IPS-15b (cell line): ENCODE data around the gene LTBR.

ENCODE experiments used
- H3K27me3 ChIP-seq: one replicate; pipeline ENCODE4 v1.6.1; 2013; ENCODE audit warnings: low read length; ENCODE audit not compliant: control insufficient read depth, insufficient read depth
- H3K36me3 ChIP-seq: one replicate; pipeline ENCODE4 v1.6.1; 2013; ENCODE audit warnings: low read length; ENCODE audit not compliant: control insufficient read depth, insufficient read depth
- H3K4me1 ChIP-seq: one replicate; pipeline ENCODE4 v1.6.1; 2013; ENCODE audit warnings: mild to moderate bottlenecking, low read length; ENCODE audit not compliant: control insufficient read depth, insufficient read depth
- H3K4me3 ChIP-seq: one replicate; pipeline ENCODE4 v1.5.1; 2013; ENCODE audit warnings: low read depth, low read length
- H3K9ac ChIP-seq: one replicate; pipeline ENCODE4 v1.6.1; 2013; ENCODE audit warnings: low read depth, mild to moderate bottlenecking, low read length
- H3K9me3 ChIP-seq: one replicate; pipeline ENCODE4 v1.6.1; 2013; ENCODE audit warnings: mild to moderate bottlenecking, low read length; ENCODE audit not compliant: control insufficient read depth, insufficient read depth

Gene LTBR

GRCh38 chr12:6363330-6364043 is 20.5 kb upstream of the LTBR start:
- peaks cover 3% of the 10 kb centered on the region for H3K4me1 ChIP-seq
- H3K9me3 ChIP-seq, result no peaks in the 10 kb centered on the region
- H3K4me3 ChIP-seq, result peak overlapping the region; percentile 54
- H3K36me3 ChIP-seq, result peaks cover 25% of the 10 kb centered on the region
- H3K27me3 ChIP-seq, result no peaks in the 10 kb centered on the region
- no peak overlapping the region for H3K9ac ChIP-seq

DNA sequence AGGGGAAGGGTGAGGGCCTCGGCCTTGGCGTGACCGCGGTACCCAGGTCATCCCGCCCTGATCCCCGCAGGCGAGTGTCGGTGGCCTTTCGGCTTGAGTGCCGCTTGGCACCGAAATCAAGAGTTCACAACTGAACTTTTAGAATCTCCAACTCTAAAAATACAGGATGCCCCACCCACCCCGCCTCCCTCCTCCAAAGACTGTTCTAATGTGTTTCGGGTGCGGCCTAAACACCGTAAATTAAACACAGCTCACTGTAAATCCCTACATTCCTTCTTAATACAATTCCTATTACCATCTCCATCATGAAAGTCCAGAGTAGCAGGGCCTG is 20.0 kb upstream of the LTBR start:
- Histone ChIP-seq H3K9ac (no peak overlapping the region), H3K36me3 (peaks cover 25% of the 10 kb centered on the region), H3K27me3 (no peaks in the 10 kb centered on the region), H3K4me3 (peak overlapping the region; percentile 54), H3K9me3 (no peaks in the 10 kb centered on the region), H3K4me1 (peaks cover 3% of the 10 kb centered on the region)

GRCh38 chr12:6367065-6367968 is 16.6 kb upstream of the LTBR start:
- Histone ChIP-seq H3K9ac (no peak overlapping the region), H3K27me3 (no peaks in the 10 kb centered on the region), H3K9me3 (no peaks in the 10 kb centered on the region), H3K36me3 (peaks cover 13% of the 10 kb centered on the region), H3K4me3 (no peak overlapping the region), H3K4me1 (peaks cover 11% of the 10 kb centered on the region)

DNA sequence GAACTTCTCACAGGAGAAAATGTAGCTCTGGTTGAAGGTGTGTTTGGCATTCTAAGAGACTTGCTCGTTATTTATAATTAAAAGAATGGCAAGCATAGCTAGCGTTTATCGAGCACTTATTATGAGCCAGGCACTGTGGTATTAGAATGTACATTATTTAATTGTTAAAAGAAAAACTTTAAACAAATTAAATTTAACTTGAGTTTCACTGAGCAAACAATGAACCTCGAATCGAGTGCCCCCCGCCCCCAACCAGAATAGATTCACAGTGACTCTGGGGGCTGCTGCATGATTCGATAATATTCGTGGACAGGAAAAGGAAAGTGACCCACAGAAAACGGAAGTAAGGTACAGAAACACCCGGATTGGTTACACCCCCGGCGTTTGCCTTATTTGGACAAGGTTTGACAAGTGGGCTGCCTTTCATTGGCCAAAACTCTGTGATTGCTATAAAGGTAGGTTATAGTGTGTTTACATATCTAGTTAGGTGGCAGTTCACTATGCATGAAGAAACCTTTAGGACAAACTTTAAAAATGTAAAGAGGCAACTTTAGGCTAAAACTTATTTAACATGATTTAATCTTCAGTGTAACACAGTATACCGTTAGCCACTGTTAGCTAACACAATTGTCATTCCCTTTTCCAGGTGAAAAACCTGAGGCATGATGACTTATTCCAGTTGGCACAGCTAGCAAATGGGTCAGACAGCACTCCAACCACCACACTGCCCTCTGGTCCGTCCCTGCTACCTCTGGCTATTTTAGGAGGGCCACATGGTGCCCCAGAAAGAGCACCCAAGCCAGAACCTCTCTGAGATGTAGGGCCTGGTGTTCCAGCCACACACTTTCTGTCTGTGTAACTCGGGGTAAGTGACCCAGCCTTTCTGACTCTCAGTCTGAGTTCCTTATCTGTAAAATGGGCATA is 15.7 kb upstream of the LTBR start:
- no peak overlapping the region for H3K4me3 ChIP-seq
- H3K36me3 ChIP-seq, result peaks cover 9% of the 10 kb centered on the region
- no peak overlapping the region for H3K9ac ChIP-seq
- H3K9me3 ChIP-seq, result no peaks in the 10 kb centered on the region
- no peaks in the 10 kb centered on the region for H3K27me3 ChIP-seq
- H3K4me1 ChIP-seq, result peaks cover 11% of the 10 kb centered on the region

DNA sequence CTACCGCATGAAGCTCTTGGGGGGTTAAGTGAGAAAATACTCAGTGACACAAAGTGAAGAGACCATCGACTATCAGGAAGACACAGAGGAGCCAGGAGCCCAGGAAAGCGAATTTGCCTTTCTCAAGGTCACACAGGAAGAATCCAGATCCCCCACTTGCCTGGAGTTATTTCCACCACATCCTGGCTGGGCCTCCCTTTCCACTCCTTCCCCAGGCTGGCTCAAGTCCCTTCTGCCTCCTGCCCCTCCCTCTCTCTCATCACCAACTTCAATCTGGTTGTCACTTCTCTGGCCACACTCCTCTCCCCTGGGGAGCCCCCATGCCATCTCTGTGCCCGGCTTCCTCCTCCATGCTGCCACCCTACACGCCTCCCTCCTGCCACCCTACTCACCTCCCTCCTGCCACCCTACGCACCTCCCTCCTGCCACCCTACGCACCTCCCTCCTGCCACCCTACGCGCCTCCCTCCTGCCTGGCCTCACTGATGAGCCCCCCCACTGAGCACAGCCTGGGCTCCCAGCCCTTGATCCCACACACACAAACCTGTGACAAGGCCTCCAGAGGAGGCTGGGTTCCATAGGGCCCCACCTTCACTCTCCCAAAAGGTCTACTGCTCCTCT is 14.9 kb upstream of the LTBR start:
- no peak overlapping the region for H3K9ac ChIP-seq
- H3K9me3 ChIP-seq, result no peaks in the 10 kb centered on the region
- peaks cover 9% of the 10 kb centered on the region for H3K36me3 ChIP-seq
- no peak overlapping the region for H3K4me3 ChIP-seq
- no peaks in the 10 kb centered on the region for H3K27me3 ChIP-seq
- H3K4me1 ChIP-seq, result peaks cover 11% of the 10 kb centered on the region

- Histone ChIP-seq H3K36me3 (peaks cover 9% of the 10 kb centered on the region), H3K9me3 (no peaks in the 10 kb centered on the region), H3K4me1 (peaks cover 11% of the 10 kb centered on the region), H3K4me3 (peak overlapping the region; percentile 60), H3K27me3 (no peaks in the 10 kb centered on the region), H3K9ac (peak overlapping the region; percentile 20)
Measured at GRCh38 chr12:6369916-6370575, 13.9 kb upstream of the LTBR start.

DNA sequence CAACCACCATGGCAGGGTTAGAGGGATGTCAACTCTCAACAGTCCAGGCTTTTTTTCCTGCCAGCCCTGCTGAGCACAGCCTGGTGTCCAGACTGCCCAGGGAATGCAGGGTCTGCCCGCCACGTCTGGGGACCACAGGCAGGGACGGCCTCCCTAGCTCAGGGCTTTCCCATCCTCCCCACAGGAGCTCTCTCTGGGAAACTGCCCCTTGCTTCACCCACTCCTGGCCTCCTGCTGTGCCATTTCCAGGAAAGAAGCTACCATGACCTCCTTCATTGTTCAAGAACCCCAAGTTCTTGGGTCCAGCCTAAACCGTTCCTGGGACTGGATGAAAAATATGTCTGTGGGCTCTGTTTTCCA is 13.4 kb upstream of the LTBR start:
- Histone ChIP-seq H3K36me3 (peaks cover 9% of the 10 kb centered on the region), H3K4me1 (peaks cover 11% of the 10 kb centered on the region), H3K27me3 (no peaks in the 10 kb centered on the region), H3K4me3 (peak overlapping the region; percentile 60), H3K9me3 (no peaks in the 10 kb centered on the region), H3K9ac (peak overlapping the region; percentile 83)

GRCh38 chr12:6370994-6371754 is 12.8 kb upstream of the LTBR start:
- peak overlapping the region; percentile 83 for H3K9ac ChIP-seq
- H3K4me1 ChIP-seq, result peaks cover 12% of the 10 kb centered on the region
- H3K4me3 ChIP-seq, result peak overlapping the region; percentile 60
- no peaks in the 10 kb centered on the region for H3K9me3 ChIP-seq
- no peaks in the 10 kb centered on the region for H3K27me3 ChIP-seq
- H3K36me3 ChIP-seq, result peaks cover 5% of the 10 kb centered on the region

GRCh38 chr12:6372403-6373003 is 11.5 kb upstream of the LTBR start:
- Histone ChIP-seq H3K4me3 (peak overlapping the region; percentile 96), H3K9ac (peak overlapping the region; percentile 32), H3K4me1 (peaks cover 25% of the 10 kb centered on the region), H3K36me3 (peaks cover 4% of the 10 kb centered on the region), H3K9me3 (no peaks in the 10 kb centered on the region), H3K27me3 (no peaks in the 10 kb centered on the region)
